ENCODE data around the gene DYNC1H1.

Gene DYNC1H1

GRCh38 chr14:101961011-101961721, 3.2 kb upstream of the DYNC1H1 start:
- CTCF ChIA-PET, result interaction anchor here (0.6 to 2.6 kb wide), 14 partner anchors 11 to 804 kb away, joined by 3 to 20 read pairs (median 3); no protein-coding TSS in a partner anchor
- TF ChIP-seq CTBP1 (IDR thresholded peaks at IDR 0.05; ENCODE audit: borderline replicate concordance) (0 out of 2 replicates have a peak, but pooled peaks have one; percentile 41), HDGF (IDR thresholded peaks at IDR 0.05; ENCODE audit: borderline replicate concordance) (no peak), ZNF384 (IDR thresholded peaks at IDR 0.05) (no peak), PKNOX1 (IDR thresholded peaks at IDR 0.05) (peak; percentile 58), L3MBTL2 (conservative IDR thresholded peaks at IDR 0.05) (peak; percentile 88)
- peak; percentile 74 for DNase-seq (ENCODE audit: extremely low spot score)
- POLR2A ChIA-PET, result no interaction called here

GRCh38 chr14:101961746-101962502, 2.4 kb upstream of the DYNC1H1 start:
- ChIA-PET CTCF (interaction anchor here (0.6 to 2.6 kb wide), 14 partner anchors 10 to 804 kb away, joined by 3 to 20 read pairs (median 3); no protein-coding TSS in a partner anchor), POLR2A (interaction anchor here (0.9 kb wide), 1 partner anchor 14 kb away, joined by 4 read pairs; no protein-coding TSS in a partner anchor)
- DNase-seq (ENCODE audit: extremely low spot score), result no peak
- TF ChIP-seq CTBP1 (IDR thresholded peaks at IDR 0.05; ENCODE audit: borderline replicate concordance), result no peak
- no peak for TF ChIP-seq TARDBP (IDR thresholded peaks at IDR 0.05)
- no peak for TF ChIP-seq NFRKB (IDR thresholded peaks at IDR 0.05)
- TF ChIP-seq ARNT (IDR thresholded peaks at IDR 0.05), result no peak
- TF ChIP-seq L3MBTL2 (conservative IDR thresholded peaks at IDR 0.05), result no peak
- no peak for TF ChIP-seq PKNOX1 (IDR thresholded peaks at IDR 0.05)
- TF ChIP-seq SP1 (IDR thresholded peaks at IDR 0.05), result no peak
- TF ChIP-seq LEF1 (IDR thresholded peaks at IDR 0.05; ENCODE audit: borderline replicate concordance), result no peak

GRCh38 chr14:101962503-101962874, 1.9 kb upstream of the DYNC1H1 start:
- POLR2A ChIA-PET, result interaction anchor here (0.9 kb wide), 1 partner anchor 15 kb away, joined by 4 read pairs; no protein-coding TSS in a partner anchor
- no peak for TF ChIP-seq FOXM1 (IDR thresholded peaks at IDR 0.05; ENCODE audit: borderline replicate concordance)
- no peak for TF ChIP-seq CTBP1 (IDR thresholded peaks at IDR 0.05; ENCODE audit: borderline replicate concordance)
- TF ChIP-seq FOXA1 (IDR thresholded peaks at IDR 0.05), result no peak
- TF ChIP-seq FOXK2 (IDR thresholded peaks at IDR 0.05), result no peak
- no peak for TF ChIP-seq SUZ12 (IDR thresholded peaks at IDR 0.05)
- TF ChIP-seq L3MBTL2 (conservative IDR thresholded peaks at IDR 0.05), result no peak
- no peak for TF ChIP-seq NFRKB (IDR thresholded peaks at IDR 0.05)
- TF ChIP-seq ELF4 (IDR thresholded peaks at IDR 0.05), result no peak
- TF ChIP-seq PKNOX1 (IDR thresholded peaks at IDR 0.05), result no peak
- no peak for TF ChIP-seq LEF1 (IDR thresholded peaks at IDR 0.05; ENCODE audit: borderline replicate concordance)
- CTCF ChIA-PET, result interaction anchor here (1.1 to 1.3 kb wide), 2 partner anchors 191 to 256 kb away, joined by 3 read pairs; no protein-coding TSS in a partner anchor
- DNase-seq (ENCODE audit: extremely low spot score), result no peak

- no peak for DNase-seq (ENCODE audit: extremely low spot score)
- TF ChIP-seq FOXM1 (IDR thresholded peaks at IDR 0.05; ENCODE audit: borderline replicate concordance), result no peak
- TF ChIP-seq L3MBTL2 (conservative IDR thresholded peaks at IDR 0.05), result no peak
- no peak for TF ChIP-seq ELF4 (IDR thresholded peaks at IDR 0.05)
- TF ChIP-seq ARNT (IDR thresholded peaks at IDR 0.05), result no peak
- no peak for TF ChIP-seq ZNF384 (IDR thresholded peaks at IDR 0.05)
- TF ChIP-seq FOXA1 (IDR thresholded peaks at IDR 0.05), result no peak
- no peak for TF ChIP-seq SUZ12 (IDR thresholded peaks at IDR 0.05)
- no peak for TF ChIP-seq TARDBP (IDR thresholded peaks at IDR 0.05)
- TF ChIP-seq CTBP1 (IDR thresholded peaks at IDR 0.05; ENCODE audit: borderline replicate concordance), result no peak
- POLR2A ChIA-PET, result interaction anchor here (0.7 to 1.7 kb wide), 2 partner anchors 15 to 256 kb away, joined by 3 to 12 read pairs; no protein-coding TSS in a partner anchor
- CTCF ChIA-PET, result no interaction called here
These were observed 1.3 kb upstream of the DYNC1H1 start for GRCh38 chr14:101963052-101963451.

- CTCF ChIA-PET, result interaction anchor here (0.6 kb wide), 1 partner anchor 80 kb away, joined by 4 read pairs; no protein-coding TSS in a partner anchor
- TF ChIP-seq TARDBP (IDR thresholded peaks at IDR 0.05) (no peak), PKNOX1 (IDR thresholded peaks at IDR 0.05) (peak; percentile 80)
- no peak for DNase-seq (ENCODE audit: extremely low spot score)
- POLR2A ChIA-PET, result interaction anchor here (0.7 to 1.7 kb wide), 4 partner anchors 10 to 257 kb away, joined by 3 to 12 read pairs (median 3); no protein-coding TSS in a partner anchor
These were observed 597 bp upstream of the DYNC1H1 start for GRCh38 chr14:101963656-101964296.
